ENCODE results near the gene AMPD2.

AMPD2 gene

GRCh38 chr1:109617291-109617801 is 2.3 kb upstream of the AMPD2 start:
- DNase-seq (ENCODE audit: low spot score): peak; percentile 74

DNA sequence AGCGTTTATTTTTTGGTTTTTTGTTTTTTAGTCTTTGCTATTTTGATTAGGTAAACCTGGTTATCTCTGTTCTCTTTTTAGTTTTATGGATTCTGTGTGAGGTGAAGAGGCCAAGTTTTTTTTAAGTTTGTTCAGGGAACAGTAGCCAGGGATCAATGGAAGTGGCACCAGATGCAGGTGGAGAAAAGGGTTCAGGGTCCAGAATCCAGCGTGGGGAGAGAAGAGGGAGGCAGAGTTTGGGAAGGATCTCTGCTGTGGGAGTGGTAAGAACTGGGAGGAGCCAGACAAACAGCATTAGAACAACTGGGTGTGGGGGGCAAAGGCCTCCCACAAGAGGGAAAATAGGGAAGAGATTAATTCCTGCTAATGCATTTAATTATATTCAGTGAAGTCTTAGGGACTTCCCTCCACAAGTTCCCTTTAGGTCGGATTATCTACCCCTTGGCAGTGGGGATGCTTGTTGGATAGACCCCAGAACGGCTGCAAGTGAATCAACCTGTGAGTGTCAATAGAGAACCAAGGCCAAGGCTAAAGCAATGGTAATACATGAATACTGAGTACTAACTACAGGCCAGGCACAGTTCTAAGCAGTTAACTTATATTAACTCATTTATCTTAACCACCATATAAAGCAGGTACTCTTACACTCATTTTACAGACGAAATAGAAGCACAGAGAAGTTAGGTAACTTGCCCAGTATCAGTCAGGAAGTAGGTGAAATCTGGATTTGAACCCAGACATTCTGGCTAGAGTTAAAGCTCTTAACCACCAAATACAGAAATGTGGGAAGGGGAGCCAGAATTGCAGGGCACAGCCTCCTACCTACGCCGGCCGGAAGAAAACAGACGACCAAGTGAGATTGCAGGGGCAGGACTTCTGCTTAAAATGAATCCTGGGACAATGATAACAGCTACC is 719 bp upstream of the AMPD2 start:
- no peak for DNase-seq (ENCODE audit: low spot score)

DNA sequence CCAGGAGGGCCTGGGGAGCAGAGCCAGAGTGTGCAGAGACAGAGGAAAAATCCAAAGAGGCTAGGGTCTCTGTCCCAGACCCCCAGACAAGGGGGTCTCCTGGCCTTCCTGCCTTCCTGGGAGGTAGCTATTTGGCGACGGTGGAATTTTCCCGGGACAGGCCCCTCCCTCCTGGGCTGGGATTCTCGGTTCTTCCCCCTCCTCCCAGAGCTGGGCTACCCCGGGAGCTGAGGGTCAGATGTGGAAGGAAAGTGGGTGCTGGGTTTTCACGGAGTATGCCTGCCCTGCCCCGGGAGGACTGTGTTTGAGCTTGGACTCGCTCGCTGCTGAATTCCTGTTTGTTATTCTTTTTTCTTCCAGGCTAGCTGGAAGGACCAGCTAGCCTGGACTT is 759 bp downstream of the AMPD2 start:
- DNase-seq (ENCODE audit: low spot score): peak; percentile 82

DNA sequence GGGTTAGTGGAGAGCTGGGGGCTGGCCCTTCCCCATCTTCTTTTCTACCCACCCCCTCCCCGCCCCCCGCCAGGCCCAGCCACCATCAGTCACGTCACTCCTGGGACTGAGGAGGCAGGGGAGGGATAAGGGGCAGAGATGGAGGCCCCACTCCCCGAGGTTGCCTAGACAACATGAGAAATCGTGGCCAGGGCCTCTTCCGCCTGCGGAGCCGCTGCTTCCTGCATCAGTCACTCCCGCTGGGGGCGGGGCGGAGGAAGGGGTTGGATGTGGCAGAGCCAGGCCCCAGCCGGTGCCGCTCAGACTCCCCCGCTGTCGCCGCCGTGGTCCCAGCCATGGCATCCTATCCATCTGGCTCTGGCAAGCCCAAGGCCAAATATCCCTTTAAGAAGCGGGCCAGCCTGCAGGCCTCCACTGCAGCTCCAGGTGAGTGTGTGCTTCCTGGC is 1.2 kb downstream of the AMPD2 start:
- peak; percentile 96 for DNase-seq (ENCODE audit: low spot score)

- peak; percentile 55 for DNase-seq (ENCODE audit: low spot score)
Measured at GRCh38 chr1:109621379-109622136, 1.9 kb downstream of the AMPD2 start.

DNA sequence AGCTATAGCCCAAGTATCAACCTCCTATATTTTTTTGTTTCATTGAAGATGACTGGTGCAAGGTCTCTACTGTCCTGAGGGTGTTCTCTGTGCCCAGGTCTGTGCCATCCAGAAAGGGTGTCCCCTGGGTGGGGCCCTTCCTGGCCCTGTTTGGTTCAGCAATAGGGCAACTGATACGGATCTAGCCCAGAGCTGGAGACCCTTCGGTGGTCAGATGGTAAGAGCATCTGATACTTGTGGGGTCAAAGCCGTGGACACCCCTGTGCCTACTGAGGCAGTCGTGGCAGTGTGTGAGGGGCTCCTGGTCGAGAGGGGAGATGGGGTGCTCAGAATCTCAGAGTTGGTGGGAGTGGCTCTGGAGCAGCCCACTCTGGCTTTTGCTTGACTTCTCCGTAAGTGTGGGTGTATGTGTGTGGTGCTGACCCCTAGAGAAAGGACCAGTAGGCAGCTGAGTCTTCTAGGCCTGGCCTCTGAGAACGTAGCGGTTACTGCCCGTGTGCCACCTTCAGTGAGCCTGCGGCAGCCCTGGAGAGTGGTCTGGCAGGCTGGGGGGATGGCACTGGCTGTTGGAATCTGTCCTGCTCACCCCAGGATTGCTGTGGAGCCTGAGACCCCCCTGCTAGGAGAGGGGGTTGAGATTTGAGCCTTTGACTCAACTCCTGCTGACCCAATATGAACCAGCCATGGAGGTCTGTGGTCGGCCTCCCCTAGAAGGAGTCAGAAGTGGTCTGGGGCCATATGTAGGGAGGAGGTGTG is 2.7 kb downstream of the AMPD2 start:
- DNase-seq (ENCODE audit: low spot score): no peak

DNA sequence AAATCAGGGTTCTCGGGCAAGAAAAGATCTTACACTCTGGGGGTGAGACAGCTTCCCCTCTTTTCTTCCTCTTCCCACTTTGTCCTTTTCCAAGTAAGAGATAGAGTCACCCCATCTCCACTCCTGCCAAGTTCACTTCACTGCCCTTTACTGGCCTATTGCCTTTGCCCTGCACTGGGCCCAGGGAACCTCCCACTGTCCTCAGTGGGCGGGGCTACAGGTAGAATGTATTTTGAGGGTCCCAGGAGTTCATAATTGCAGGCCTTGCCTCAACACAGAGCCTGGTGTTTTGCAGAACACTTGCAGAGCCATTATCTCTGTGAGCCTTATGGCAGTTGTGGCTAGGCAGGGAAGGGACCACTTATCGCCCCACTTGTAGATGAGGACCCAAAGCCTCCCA is 3.3 kb downstream of the AMPD2 start:
- DNase-seq (ENCODE audit: low spot score): no peak

DNA sequence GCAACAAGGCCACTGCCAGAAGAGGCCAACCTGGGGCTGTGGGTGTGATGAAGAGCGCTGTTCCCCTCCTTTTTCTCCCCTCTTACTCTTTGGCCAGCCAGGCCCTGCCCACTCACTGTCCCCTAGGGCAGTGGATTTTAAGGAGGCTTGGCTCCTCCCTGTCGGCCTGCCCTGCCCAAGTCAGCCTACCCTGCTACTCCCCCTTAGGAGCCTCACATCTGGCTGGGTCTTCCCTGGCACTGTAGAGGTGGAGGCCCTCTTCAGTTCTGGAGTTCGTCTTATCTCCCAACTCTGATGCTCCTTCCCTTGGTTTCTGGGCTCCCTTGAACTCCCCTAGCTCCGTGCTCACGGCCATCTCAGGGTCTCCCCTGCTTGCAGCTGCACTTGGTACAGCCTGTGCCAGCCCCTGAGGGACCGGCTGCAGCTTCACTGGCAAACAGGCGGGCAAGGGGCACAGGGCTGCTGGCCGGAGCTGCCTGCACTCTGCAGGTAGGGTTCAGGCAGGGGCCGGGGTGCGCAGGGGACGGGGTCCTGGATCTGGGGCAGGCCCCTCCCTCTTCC is 4.0 kb downstream of the AMPD2 start:
- no peak for DNase-seq (ENCODE audit: low spot score)

DNA sequence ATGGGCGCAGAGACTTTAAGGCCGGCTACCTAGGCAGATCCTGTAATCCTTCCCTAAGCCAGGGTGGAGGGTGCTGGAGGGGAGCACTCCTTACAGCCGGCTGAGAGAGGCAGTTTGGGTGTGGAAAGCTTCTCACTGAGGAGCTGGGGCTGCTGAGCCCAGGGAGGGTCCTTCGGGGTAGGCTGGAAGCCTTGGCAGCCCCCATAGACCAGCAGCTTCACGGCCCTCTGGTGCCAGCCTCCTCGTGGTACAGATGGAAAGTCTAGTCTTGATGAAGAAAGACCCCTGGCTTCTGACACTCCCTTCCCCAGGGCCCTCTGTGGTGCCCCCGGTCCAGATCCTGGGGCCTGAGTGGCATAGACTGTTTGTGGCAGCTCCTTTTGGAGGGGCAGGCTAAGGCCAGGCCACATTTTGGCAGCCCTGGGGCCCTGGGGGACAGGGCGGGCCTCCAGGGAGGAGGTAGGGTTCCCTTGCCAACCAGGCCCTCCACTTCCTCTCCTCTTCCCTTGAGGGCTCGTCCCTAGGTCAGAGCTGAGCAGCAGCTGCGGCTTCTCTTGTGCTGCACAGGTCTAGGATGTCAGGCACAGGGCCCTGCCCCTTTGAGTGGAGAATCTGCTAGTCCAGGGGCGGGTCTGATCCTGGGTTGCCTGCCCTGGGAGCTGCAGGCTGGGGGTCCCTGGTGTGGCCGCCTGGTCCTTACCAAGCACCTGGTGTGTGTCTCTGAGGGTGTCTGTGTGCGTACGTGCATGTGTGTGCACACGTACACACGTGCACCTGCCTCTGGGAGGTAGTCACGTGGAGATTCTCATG is 4.8 kb downstream of the AMPD2 start:
- no peak for DNase-seq (ENCODE audit: low spot score)

DNA sequence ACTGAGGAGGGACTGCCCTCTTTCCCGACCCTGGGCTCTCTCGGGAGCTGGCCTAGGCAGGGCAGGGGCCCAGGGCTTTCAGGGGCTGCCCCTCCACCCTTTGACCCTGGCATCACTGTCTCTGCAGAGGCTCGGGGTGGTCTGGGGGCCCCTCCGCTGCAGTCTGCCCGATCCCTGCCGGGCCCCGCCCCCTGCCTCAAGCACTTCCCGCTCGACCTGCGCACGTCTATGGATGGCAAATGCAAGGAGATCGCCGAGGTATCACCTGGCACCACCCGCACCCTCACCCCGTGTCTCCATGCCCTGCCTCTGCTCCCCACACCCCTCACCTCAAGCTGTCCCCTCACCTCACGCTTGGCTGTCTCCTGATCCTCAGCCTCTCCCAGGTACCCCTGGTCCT is 5.5 kb downstream of the AMPD2 start:
- DNase-seq (ENCODE audit: low spot score): no peak

DNA sequence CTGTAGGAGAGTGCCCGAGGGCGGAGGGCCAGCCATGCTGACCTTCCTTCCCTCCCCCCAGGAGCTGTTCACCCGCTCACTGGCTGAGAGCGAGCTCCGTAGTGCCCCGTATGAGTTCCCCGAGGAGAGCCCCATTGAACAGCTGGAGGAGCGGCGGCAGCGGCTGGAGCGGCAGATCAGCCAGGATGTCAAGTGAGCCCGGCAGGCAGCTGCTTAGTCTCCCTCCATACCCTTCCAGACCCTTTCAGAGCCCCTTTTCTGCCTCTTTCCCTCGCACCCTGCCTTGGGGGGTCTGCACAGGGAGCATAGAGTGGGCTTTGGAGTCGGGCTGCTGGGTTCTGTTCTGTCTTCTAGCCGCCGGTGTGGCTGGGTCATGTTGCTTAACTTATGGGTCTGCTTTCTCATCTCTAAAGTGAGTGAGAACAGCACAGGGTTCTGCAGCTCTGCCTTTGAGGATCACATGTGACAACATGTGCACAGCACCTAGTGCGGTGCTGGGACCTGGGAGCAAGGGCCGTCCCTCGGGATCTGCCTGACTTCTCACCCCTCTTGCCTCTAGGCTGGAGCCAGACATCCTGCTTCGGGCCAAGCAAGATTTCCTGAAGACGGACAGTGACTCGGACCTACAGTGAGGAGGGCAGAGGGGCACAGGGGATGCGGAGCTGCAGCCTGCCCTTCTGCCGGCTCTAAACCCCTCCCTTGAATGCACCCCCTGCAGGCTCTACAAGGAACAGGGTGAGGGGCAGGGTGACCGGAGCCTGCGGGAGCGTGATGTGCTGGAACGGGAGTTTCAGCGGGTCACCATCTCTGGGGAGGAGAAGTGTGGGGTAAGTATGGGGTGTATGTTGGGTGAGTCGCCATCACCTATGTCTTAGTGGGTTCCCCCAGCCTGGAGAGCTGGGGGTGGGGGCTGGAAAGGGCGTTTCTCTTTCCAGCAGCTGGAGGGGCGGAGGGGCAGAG is 6.2 kb downstream of the AMPD2 start:
- DNase-seq (ENCODE audit: low spot score): no peak

DNA sequence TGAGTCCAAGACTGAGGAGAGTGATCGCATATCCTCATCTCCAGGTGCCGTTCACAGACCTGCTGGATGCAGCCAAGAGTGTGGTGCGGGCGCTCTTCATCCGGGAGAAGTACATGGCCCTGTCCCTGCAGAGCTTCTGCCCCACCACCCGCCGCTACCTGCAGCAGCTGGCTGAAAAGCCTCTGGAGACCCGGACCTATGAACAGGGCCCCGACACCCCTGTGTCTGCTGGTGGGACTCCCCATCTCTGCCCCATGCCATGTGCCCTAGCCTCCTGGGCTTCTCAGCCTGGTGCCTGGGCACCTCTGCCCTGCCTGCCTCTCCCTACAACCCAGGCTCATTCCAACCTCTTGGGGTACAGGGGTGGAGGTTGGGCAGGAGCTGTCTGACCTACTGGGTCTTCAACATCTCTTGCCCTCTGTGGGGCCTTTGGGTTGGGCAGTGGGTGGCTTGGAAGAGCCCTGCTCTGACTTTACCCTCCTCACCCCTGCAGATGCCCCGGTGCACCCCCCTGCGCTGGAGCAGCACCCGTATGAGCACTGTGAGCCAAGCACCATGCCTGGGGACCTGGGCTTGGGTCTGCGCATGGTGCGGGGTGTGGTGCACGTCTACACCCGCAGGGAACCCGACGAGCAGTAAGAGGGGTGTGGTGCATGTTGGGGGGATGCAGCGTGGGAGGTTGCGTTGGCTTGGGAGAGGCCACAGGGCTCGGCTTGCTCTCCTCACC is 7.2 kb downstream of the AMPD2 start:
- DNase-seq (ENCODE audit: low spot score): no peak

DNA sequence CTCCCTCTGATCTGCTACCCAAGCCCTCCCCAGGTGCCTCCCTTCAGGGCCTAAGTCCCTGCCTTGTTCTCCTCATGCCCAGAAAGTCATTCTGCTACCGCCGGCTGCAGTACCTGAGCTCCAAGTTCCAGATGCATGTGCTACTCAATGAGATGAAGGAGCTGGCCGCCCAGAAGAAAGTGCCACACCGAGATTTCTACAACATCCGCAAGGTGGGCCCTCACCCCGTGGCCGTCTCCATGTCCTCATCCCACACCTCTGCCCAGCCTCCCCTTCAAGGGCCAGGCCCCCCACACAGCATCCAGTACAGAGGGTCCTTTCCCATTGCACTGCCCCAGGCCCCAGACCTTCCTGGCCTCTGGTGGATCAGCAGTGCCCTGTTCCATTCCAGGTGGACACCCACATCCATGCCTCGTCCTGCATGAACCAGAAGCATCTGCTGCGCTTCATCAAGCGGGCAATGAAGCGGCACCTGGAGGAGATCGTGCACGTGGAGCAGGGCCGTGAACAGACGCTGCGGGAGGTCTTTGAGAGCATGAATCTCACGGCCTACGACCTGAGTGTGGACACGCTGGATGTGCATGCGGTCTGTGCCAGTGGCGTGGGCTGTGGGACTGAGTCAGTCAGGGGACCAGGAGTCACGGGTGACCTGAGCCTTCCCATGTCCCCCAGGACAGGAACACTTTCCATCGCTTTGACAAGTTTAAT is 8.2 kb downstream of the AMPD2 start:
- DNase-seq (ENCODE audit: low spot score): no peak

DNA sequence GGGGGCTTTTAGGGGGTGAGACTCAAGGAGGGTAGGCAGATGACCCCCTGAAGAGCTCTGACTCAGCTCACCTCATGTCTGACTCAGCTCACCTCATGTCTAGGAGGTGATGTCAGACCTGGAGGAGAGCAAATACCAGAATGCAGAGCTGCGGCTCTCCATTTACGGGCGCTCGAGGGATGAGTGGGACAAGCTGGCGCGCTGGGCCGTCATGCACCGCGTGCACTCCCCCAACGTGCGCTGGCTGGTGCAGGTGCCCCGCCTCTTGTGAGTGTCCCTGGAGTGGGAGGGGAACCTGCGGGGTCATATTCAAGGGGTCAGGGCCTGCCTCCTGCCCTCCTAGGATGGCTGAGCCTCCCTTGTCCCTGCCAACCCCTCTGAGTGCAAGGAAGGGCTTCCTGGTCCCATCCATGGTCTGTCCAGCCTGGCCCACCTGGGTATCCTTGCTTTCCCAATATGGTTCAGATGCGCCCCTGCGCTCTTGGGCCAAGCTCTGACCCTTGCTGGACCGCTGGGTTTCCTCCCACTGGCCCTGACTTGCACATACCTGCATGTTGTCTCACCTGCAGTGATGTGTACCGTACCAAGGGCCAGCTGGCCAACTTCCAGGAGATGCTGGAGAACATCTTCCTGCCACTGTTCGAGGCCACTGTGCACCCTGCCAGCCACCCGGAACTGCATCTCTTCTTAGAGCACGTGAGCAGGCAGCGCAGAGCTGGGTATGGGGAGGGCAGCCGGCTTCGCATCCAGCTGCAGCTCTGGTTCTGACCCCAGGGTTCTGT is 9.1 kb downstream of the AMPD2 start:
- no peak for DNase-seq (ENCODE audit: low spot score)

DNA sequence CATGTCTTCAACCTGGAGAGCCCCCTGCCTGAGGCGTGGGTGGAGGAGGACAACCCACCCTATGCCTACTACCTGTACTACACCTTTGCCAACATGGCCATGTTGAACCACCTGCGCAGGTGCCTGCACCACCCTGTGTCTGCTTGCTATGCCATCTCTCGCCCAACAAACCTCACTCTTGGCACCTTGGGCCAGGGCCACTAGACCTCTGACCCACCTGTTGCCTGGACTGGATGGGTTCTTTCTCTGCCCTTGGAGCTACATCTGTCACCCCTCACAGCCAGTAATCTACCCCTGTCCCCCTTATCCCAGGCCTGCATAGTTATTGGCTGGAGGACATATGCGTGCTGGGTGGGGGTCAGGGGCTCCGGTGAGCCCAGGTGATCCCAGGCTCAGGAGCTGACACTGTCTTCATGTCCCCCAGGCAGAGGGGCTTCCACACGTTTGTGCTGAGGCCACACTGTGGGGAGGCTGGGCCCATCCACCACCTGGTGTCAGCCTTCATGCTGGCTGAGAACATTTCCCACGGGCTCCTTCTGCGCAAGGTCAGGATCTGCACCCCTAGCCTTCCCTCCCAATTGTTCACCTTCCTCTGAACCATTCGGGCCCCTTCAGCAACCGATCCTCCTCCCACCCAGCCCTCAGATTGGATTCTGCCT is 9.9 kb downstream of the AMPD2 start:
- no peak for DNase-seq (ENCODE audit: low spot score)

DNA sequence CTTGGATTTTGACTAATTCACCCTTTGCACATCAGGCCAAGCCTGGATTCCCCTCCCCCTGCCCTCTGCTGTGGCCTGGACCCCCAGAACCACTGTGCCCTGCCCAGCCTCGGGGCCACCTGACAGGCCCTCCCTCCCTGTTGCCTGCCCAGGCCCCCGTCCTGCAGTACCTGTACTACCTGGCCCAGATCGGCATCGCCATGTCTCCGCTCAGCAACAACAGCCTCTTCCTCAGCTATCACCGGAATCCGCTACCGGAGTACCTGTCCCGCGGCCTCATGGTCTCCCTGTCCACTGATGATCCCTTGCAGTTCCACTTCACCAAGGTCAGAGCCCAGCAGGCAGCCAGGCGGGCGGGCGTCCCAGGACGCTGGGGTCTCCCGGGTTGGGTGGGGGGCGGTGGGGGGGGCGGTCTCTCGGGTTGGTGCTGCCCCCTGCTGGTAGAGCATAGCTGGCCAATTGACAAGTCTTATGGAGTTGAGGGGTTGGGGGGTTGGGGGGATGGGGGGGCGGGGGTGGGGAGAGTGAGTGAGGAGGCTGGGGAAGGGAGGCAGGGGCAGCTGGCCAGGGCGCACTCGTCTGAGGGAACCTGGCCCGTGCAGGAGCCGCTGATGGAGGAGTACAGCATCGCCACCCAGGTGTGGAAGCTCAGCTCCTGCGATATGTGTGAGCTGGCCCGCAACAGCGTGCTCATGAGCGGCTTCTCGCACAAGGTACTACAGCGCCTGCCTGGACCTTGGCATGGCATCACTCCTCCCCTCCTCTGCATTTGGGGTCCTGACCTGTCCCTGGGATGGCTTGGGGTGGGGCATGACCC is 10.7 kb downstream of the AMPD2 start:
- DNase-seq (ENCODE audit: low spot score): no peak
